Fibroblast of the aortic adventitia (primary cell): ENCODE data around the gene HILPDA. TPM values are rescaled to one million over a fixed set of nuclear protein-coding genes. Genes with fewer than 3 reads are reported as not detected.
"Not testable (repeated sequence)": the region's sequence is repeated elsewhere in the genome, so short reads cannot be mapped to it uniquely, and the experiment has no call there.

Experiments used
- DNase-seq: peaks from one replicate; pipeline ENCODE4 v3.0.0-alpha.2; 2010; ENCODE audit warnings: low read depth
- H3K4me3 ChIP-seq: 2 replicates; pipeline ENCODE4 v1.5.1; 2011; ENCODE audit warnings: low read depth, mild to moderate bottlenecking, control low read depth, low read length, moderate library complexity
- CTCF ChIP-seq: IDR thresholded peaks from 2 replicates; pipeline ENCODE4 v1.5.1; 2011; ENCODE audit warnings: mild to moderate bottlenecking, low read length, control low read depth, inconsistent platforms; ENCODE audit not compliant: insufficient read depth
- total RNA-seq: library from RNA; depleted of rRNA; stranded (reverse); fragments of >200 nt; gene quantifications from 2 replicates; pipeline ENCODE4 v1.2.3, GENCODE V29; 2012; ENCODE audit warnings: low replicate concordance

Gene HILPDA
- total RNA-seq, 1 donor = 17.3 TPM

GRCh38 chr7:128452552-128452951 lies 3.1 kb upstream of the HILPDA start:
- no peak for TF ChIP-seq CTCF
- H3K4me3 ChIP-seq = no peak overlapping the region
- DNase-seq = no peak

GRCh38 chr7:128453836-128454804 lies 1.6 kb upstream of the HILPDA start:
- DNase-seq = peak; percentile 93
- TF ChIP-seq CTCF = no peak
- peak overlapping the region; percentile 33 for H3K4me3 ChIP-seq

- no peak for TF ChIP-seq CTCF
- DNase-seq = peak; percentile 71
- H3K4me3 ChIP-seq = peak overlapping the region; percentile 99
These were observed 703 bp upstream of the HILPDA start for GRCh38 chr7:128454808-128455542.

GRCh38 chr7:128456255-128456725 lies 612 bp downstream of the HILPDA start:
- peak overlapping the region; percentile 99 for H3K4me3 ChIP-seq
- DNase-seq = no peak
- no peak for TF ChIP-seq CTCF

GRCh38 chr7:128457385-128457784 lies 1.7 kb downstream of the HILPDA start:
- not testable (repeated sequence) for H3K4me3 ChIP-seq, DNase-seq

DNA sequence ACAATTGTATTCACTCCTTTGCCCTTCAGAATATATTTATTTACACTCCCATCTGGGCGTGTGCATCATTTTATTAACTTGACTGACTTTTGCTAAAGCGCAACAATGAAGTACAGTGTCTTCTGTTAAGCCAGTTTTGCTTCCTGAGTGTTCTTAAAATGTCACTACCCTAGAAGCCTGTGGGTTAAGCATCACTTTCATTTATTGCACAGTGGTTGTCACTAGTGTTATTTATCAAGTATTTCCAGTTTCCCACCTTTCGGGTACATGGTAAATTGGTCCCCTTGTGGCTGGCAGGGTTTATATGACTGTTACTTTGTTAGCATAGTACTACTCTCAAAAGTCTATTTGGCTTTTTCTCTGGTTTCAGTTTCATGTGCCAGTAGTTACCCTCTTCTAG lies 3.3 kb downstream of the HILPDA start:
- H3K4me3 ChIP-seq = no peak overlapping the region
- TF ChIP-seq CTCF = no peak

DNA sequence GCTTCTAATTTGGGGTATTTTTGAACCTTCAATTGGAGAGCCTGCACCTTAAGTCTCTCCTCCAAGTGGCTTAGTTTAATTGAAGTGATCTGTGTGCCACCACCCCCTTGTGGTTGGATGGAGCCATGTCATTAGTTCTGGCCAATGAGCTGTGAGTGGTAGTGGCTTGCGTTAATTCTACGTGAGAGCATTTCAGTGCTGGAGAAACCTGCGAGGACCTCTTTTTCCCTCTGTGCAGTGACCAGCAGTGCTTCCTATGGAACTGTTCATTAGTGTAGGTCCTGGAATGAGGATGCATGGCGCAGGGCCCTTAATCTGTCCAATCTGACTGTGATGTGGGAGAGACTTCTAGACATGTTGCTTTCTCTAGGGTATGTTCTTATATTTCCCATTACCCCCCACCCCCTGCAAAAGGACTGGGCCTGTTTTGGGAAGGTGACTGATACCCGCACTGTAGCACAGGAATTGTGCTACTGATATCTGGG lies 3.8 kb downstream of the HILPDA start:
- TF ChIP-seq CTCF = peak; percentile 87
- peak; percentile 80 for DNase-seq
- no peak overlapping the region for H3K4me3 ChIP-seq

More for the DNA sequence above, 3.3 kb downstream of the HILPDA start:
- no peak for DNase-seq
